Measurements from ENCODE around the gene SAMD1. TPM values are rescaled to one million over a fixed set of nuclear protein-coding genes. Genes with fewer than 3 reads are reported as not detected.

The SAMD1 gene
- total RNA-seq, 1 experiment from 2014 or later, result 108 TPM

- Histone ChIP-seq H3K79me1 (ENCODE audit: insufficient read depth, low read depth, low read length, poor library complexity, severe bottlenecking) (peaks cover 6% of the 10 kb centered on the region), H2AFZ (ENCODE audit: low read length) (no peak overlapping the region), H4K91ac (ENCODE audit: insufficient read length, low read depth, low read length) (no peak overlapping the region), H3K23ac (ENCODE audit: insufficient read length, low read depth, low read length) (no peak overlapping the region), H4K20me1 (ENCODE audit: control insufficient read depth, insufficient read depth, insufficient read length) (no peaks in the 10 kb centered on the region), H2BK20ac (ENCODE audit: low read depth, low read length, poor library complexity, severe bottlenecking) (no peak overlapping the region), H3K23me2 (ENCODE audit: insufficient read length, low read depth, low read length, poor library complexity, severe bottlenecking) (peaks cover 9% of the 10 kb centered on the region), H3K79me2 (ENCODE audit: insufficient read depth, low read length) (peaks cover 3% of the 10 kb centered on the region; the same call in 1 of the 2 replicates), H4K5ac (ENCODE audit: insufficient read length, low read depth, low read length) (no peak overlapping the region), H3K9me3 (ENCODE audit: control insufficient read depth, low read depth, low read length) (no peaks in the 10 kb centered on the region), H3K9ac (ENCODE audit: extremely low read depth, insufficient read length, low read length) (peak overlapping the region; percentile 75), H3K18ac (ENCODE audit: insufficient read length, low read depth, low read length) (peak overlapping the region; percentile 80), H2BK5ac (ENCODE audit: insufficient read length, low read length) (no peak overlapping the region), H2BK12ac (ENCODE audit: insufficient read length, low read depth, low read length) (no peak overlapping the region), H3T11ph (ENCODE audit: low read length) (no peak overlapping the region), H3K56ac (ENCODE audit: insufficient read length, low read depth, low read length) (no peak overlapping the region), H3K27ac (ENCODE audit: insufficient read length, low read depth, low read length) (no peak overlapping the region), H2AK5ac (ENCODE audit: insufficient read length, low read length) (no peak overlapping the region), H2BK120ac (ENCODE audit: low read depth, low read length, poor library complexity, severe bottlenecking) (no peak overlapping the region), H3K27me3 (ENCODE audit: insufficient read depth, low read length) (no peaks in the 10 kb centered on the region), H4K8ac (replicated peaks; ENCODE audit: insufficient read length, low read depth, low read length) (no peak overlapping the region), H3K4ac (ENCODE audit: low read depth, low read length) (no peak overlapping the region), H3K4me1 (ENCODE audit: insufficient read depth, low read length) (peaks cover 4% of the 10 kb centered on the region; the same call in 1 of the 2 replicates), H3K4me2 (ENCODE audit: insufficient read depth, insufficient read length, low read length) (peak overlapping the region; percentile 77), H2BK15ac (ENCODE audit: low read depth, low read length) (no peak overlapping the region), H3K14ac (ENCODE audit: insufficient read depth, low read length) (peak overlapping the region; percentile 89)
- Mint-ChIP-seq H3K4me1 (peaks cover 16 to 22% of the 10 kb centered on the region in 2 experiments), H3K9me3 (no peaks in the 10 kb centered on the region), H3K36me3 (ENCODE audit: insufficient read depth in 1 of 3, low read depth in 3 of 3) (peaks cover 14 to 23% (median 21%) of the 10 kb centered on the region in 3 experiments; a peak in 6 of 7 replicates), H3K27ac (peak overlapping the region in 2 of 3 experiments; percentile 21 to 64; a peak in 2 of 7 replicates), H3K27me3 (ENCODE audit: low read depth) (no peaks in the 10 kb centered on the region), H3K4me3 (peak overlapping the region; percentile 84 to 94)
- no peak for TF ChIP-seq CTCF (conservative IDR thresholded peaks at IDR 0.05)
- WGBS (ENCODE audit: extremely low coverage, insufficient read length, low lambda C conversion rate), result no CpG with 5 or more reads among the region's 38 CpGs
- DNase-seq, result no peak
These were observed 45.5 kb upstream of the SAMD1 start for GRCh38 chr19:14135985-14136508.
